ELR (cell line): ENCODE data around the gene MACROD2.
A peak's percentile ranks its signal among the peaks of the same experiment; 100 is the strongest.

Experiments used
- DNase-seq: peaks from one replicate; pipeline ENCODE4 v3.0.0-alpha.2; 2015; ENCODE audit warnings: low read depth

Gene MACROD2

GRCh38 chr20:15625981-15626380, 1630.7 kb downstream of the MACROD2 start:
- DNase-seq: no peak

- DNase-seq: no peak
These were observed 1631.8 kb downstream of the MACROD2 start for GRCh38 chr20:15627089-15627488.

- DNase-seq: no peak
These were observed 1632.2 kb downstream of the MACROD2 start for GRCh38 chr20:15627501-15627903.

DNA sequence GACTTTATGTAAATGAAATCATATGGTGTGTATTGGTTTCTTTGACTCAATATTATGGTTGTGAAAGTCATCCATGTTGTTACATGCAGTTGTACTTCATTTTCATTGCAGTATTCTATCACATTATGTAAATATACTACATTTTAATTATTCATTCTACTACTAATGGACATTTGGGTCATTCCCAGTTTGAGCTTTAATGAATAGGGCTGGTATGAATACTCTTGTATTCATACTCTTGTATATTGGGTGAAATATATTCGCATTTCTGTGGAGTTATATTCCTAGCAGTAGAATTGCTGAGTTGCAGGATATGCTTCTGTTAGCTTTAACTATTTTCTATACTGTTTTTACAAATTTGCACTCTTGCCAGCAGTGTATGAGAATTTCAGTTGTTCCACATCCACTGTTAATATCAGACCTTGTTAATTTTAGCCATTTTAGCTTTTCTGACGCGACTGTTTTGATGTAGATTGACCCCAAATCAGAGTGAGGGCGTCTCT, 1633.6 kb downstream of the MACROD2 start:
- no peak for DNase-seq

DNA sequence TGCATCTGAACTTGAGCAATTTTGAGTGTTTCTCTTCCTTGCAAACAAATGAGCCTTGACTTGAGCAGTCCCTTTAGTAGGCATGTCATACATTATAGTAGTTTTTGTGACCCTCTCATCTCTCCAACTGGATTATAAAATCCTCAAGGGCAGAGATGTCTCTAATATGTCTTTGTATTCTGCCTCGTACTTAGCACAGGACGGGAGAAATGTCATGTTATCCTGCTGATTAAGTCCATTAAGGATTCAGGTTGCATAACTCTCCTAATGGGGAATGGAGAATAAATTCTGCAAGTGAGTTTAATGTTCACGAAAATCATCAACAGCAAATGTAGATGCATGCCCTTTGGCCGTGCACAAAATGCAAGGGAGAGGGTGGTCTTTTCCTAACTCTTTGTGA, 1635.0 kb downstream of the MACROD2 start:
- DNase-seq: no peak

DNA sequence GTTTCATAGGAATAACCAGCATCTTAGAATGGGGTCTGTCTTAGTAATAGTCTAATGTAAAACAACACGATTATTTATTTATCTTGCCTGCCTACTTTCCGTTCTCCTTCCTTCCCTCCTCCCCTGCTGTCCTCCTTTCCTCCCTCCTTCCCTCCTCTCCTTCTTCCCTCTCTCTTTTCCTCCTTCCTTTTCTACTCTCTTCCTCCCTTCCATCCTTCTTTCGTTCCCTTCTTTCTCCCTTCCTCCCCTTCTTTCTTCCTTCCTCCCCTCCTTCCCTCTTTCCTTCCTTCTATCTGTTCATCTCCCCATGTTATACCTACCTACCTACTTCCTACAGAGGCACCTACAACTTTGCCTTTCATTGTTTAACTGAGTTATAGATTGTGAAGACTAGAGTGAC, 1637.4 kb downstream of the MACROD2 start:
- DNase-seq: no peak

DNA sequence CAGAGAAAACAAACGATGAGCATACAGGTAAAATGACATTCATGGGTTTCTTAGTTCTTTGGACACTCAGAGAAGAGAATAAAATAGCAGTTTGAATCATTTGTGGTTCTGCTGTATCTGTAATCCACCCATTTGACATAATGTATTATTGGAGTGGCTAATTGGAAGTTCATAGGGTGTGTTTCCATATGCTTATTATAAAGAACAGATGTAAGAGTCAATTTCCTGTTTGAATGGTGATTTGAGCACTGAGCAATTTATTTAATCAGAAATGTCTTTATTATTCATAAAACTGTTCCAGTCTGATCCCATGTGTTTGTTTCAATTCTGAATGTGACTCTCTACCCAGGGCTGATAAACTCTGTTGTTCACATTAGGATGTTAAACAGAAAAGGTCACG, 1638.8 kb downstream of the MACROD2 start:
- DNase-seq: no peak

GRCh38 chr20:15637546-15637945, 1642.2 kb downstream of the MACROD2 start:
- no peak for DNase-seq

- DNase-seq: no peak
These were observed 1642.8 kb downstream of the MACROD2 start for GRCh38 chr20:15637950-15638754.

GRCh38 chr20:15638816-15639215, 1643.5 kb downstream of the MACROD2 start:
- no peak for DNase-seq

DNA sequence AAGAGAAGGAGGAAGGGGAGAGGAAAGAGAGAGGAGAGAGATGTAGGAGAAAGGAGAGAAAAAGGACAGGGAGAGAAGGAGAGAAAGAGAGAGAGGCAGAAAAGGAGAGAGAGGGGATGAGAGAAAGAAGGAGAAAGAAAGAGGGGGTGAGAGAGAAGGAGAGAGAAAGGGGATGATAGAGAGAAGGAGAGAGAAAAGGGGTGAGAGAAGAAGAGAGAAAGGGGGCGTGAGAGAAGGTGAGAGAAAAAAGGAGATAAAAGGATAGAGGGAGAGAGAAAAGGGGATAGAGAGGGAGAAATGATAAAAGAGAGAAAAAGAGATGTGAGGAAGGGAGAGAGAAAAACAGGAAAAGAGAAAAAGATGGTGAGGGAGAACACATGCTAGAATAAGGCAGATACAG, 1644.5 kb downstream of the MACROD2 start:
- DNase-seq: no peak

- no peak for DNase-seq
These were observed 1646.8 kb downstream of the MACROD2 start for GRCh38 chr20:15642109-15642508.

GRCh38 chr20:15642676-15643075, 1647.4 kb downstream of the MACROD2 start:
- DNase-seq: peak; percentile 1

DNA sequence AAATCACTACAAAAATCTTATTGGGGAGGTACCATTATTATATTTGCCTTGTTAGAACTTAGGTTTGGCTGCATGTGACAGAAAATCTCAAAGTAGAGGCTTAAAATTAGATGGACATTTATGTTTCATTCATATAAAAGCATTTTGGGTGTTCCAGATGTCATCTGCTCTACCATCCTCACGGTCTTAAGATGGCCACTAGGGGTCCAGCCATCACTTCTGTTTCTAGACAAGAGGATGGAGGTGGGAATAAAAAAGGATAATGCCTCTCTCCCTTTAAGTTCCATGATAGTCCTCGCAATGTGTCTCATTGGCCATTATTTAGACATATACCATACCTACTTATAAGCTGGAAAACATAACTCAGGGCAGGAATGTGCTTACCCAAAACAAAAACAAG, 1648.4 kb downstream of the MACROD2 start:
- DNase-seq: peak; percentile 13

- DNase-seq: no peak
These were observed 1650.5 kb downstream of the MACROD2 start for GRCh38 chr20:15645816-15646215.

DNA sequence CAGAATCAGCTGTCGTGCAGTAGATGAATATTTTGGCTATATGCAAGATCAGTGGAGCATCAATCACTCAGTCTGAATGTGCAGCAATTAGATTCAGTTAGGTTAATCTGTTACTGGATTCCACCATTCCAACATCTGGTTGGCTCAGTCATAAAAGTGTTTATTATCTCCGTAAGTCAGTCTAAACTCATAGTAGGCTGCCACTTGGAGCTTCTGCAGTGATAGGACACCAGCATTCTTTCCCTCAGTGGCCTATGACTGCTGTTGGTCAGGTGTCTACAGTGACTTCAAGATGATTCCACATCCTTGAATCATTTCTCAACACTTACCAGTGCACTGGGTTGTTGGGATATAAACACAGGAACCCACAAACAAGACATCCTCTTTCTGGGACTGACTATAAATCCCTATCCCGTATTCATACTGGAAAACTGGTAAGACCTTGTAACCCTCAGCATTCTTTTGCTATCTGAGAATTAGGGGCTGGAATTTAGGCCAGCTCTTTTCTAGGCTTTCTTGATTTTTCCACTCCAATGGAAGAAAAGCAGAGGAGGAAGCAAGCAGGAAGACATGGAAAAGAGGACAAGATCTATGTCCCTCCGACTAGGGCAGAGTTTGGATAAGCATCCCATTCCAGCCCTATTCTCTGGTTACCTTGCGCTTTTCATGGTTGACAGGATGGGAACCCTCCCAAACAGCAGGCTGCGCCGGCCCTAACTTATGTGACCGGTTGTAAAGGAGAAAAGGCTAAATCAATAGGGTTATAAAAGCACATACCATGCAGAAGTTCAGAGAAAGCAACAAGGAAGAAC, 1658.3 kb downstream of the MACROD2 start:
- no peak for DNase-seq

- peak; percentile 28 for DNase-seq
These were observed 1658.9 kb downstream of the MACROD2 start for GRCh38 chr20:15654208-15654649.

GRCh38 chr20:15655295-15655874, 1660.1 kb downstream of the MACROD2 start:
- no peak for DNase-seq

- DNase-seq: no peak
These were observed 1660.8 kb downstream of the MACROD2 start for GRCh38 chr20:15656124-15656523.

DNA sequence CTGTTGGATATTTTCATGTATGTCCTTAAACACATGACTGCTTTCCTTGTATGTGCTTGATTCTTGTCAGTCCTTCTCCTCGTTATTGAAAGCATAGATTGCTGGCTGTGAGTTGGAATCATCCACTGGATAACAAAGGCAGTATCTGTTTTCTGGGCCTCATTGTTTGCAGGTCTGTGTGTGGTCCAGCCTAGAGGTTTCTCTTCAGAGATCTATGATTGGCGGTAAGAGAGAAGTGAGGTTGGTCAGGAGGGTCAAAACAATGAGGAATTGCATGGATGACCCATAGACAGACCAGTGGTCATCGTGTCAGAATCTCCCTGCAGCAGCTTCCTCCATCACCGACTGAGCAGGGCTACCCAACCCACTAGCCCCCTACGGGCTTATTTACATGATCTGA, 1663.0 kb downstream of the MACROD2 start:
- DNase-seq: no peak

GRCh38 chr20:15673206-15673605, 1677.9 kb downstream of the MACROD2 start:
- DNase-seq: peak; percentile 15

- no peak for DNase-seq
These were observed 1679.1 kb downstream of the MACROD2 start for GRCh38 chr20:15674253-15675060.
